ENCODE results near the gene IQGAP2. TPM values are rescaled to one million over a fixed set of nuclear protein-coding genes. Genes with fewer than 3 reads are reported as not detected.
A peak's percentile ranks its signal among the peaks of the same experiment; 100 is the strongest.
"Not testable (repeated sequence)": the region's sequence is repeated elsewhere in the genome, so short reads cannot be mapped to it uniquely, and the experiment has no call there.

IQGAP2 gene
- total and polyA plus RNA-seq, 3 experiments from 2014 or later: 51.4 to 70.5 (median 62.5) TPM

- POLR2A ChIA-PET: interaction anchor here (0.6 kb wide), 1 partner anchor 61 kb away, joined by 3 read pairs; no protein-coding TSS in a partner anchor
- no peak overlapping the region for H3K4me3 ChIP-seq (ENCODE audit: low read length)
- no peak for DNase-seq
- H3K27me3 Mint-ChIP-seq: no peaks in the 10 kb centered on the region
- H3K36me3 Mint-ChIP-seq: peaks cover 0 to 37% (median 0%) of the 10 kb centered on the region in 3 donors
- no peak overlapping the region for H3K27ac ChIP-seq (ENCODE audit: low read depth, low read length)
- H3K4me3 Mint-ChIP-seq: no peak overlapping the region
- H3K4me1 ChIP-seq (ENCODE audit: insufficient read depth, low read length): peaks cover 22% of the 10 kb centered on the region
- H3K36me3 ChIP-seq (ENCODE audit: insufficient read depth, low read length): no peaks in the 10 kb centered on the region
- H3K9me3 ChIP-seq (ENCODE audit: low read length): no peaks in the 10 kb centered on the region
- H3K27me3 ChIP-seq (ENCODE audit: insufficient read depth, low read length, poor library complexity, severe bottlenecking): no peaks in the 10 kb centered on the region
- CTCF ChIA-PET: interaction anchor here (0.7 to 1.4 kb wide), 2 partner anchors 20 to 120 kb away, joined by 3 read pairs; partner anchors contain the start of gene IQGAP2
- H3K4me1 Mint-ChIP-seq: peaks cover 77 to 94% (median 91%) of the 10 kb centered on the region in 3 donors
- H3K27ac Mint-ChIP-seq: peak overlapping the region in 6 of 8 donors; percentile 1 to 86 (median 19)
- H3K9me3 Mint-ChIP-seq: no peaks in the 10 kb centered on the region
These were observed 19.7 kb downstream of the IQGAP2 start for GRCh38 chr5:76422742-76423141.

- Histone ChIP-seq H3K27ac (ENCODE audit: low read depth, low read length) (no peak overlapping the region), H3K9me3 (ENCODE audit: low read length) (no peaks in the 10 kb centered on the region), H3K4me3 (ENCODE audit: low read length) (no peak overlapping the region), H3K4me1 (ENCODE audit: insufficient read depth, low read length) (peaks cover 22% of the 10 kb centered on the region), H3K27me3 (ENCODE audit: insufficient read depth, low read length, poor library complexity, severe bottlenecking) (no peaks in the 10 kb centered on the region), H3K36me3 (ENCODE audit: insufficient read depth, low read length) (no peaks in the 10 kb centered on the region)
- no peak for DNase-seq
- Mint-ChIP-seq H3K36me3 (peaks cover 0 to 37% (median 2%) of the 10 kb centered on the region in 3 donors), H3K27ac (peak overlapping the region; percentile 8 to 81 (median 54)), H3K9me3 (no peaks in the 10 kb centered on the region), H3K27me3 (no peaks in the 10 kb centered on the region), H3K4me3 (peak overlapping the region in 2 of 7 donors; percentile 40 to 43), H3K4me1 (peaks cover 74 to 86% (median 85%) of the 10 kb centered on the region in 3 donors)
- ChIA-PET CTCF (no interaction called here), POLR2A (no interaction called here)
These were observed 22.1 kb downstream of the IQGAP2 start for GRCh38 chr5:76425146-76425545.

GRCh38 chr5:76425928-76426804, 23.1 kb downstream of the IQGAP2 start:
- Mint-ChIP-seq H3K9me3 (no peaks in the 10 kb centered on the region), H3K36me3 (peaks cover 0 to 31% (median 2%) of the 10 kb centered on the region in 3 donors), H3K27me3 (no peaks in the 10 kb centered on the region), H3K4me1 (peaks cover 72 to 87% (median 87%) of the 10 kb centered on the region in 3 donors), H3K4me3 (peak overlapping the region in 6 of 7 donors; percentile 8 to 65 (median 30)), H3K27ac (peak overlapping the region; percentile 22 to 81 (median 58))
- Histone ChIP-seq H3K9me3 (ENCODE audit: low read length) (no peaks in the 10 kb centered on the region), H3K4me1 (ENCODE audit: insufficient read depth, low read length) (peaks cover 22% of the 10 kb centered on the region), H3K4me3 (ENCODE audit: low read length) (no peak overlapping the region), H3K27ac (ENCODE audit: low read depth, low read length) (no peak overlapping the region), H3K27me3 (ENCODE audit: insufficient read depth, low read length, poor library complexity, severe bottlenecking) (no peaks in the 10 kb centered on the region), H3K36me3 (ENCODE audit: insufficient read depth, low read length) (no peaks in the 10 kb centered on the region)
- CTCF ChIA-PET: no interaction called here
- POLR2A ChIA-PET: no interaction called here
- DNase-seq: no peak

- Histone ChIP-seq H3K36me3 (ENCODE audit: insufficient read depth, low read length) (no peaks in the 10 kb centered on the region), H3K4me1 (ENCODE audit: insufficient read depth, low read length) (peaks cover 22% of the 10 kb centered on the region), H3K27ac (ENCODE audit: low read depth, low read length) (no peak overlapping the region), H3K4me3 (ENCODE audit: low read length) (no peak overlapping the region), H3K9me3 (ENCODE audit: low read length) (no peaks in the 10 kb centered on the region), H3K27me3 (ENCODE audit: insufficient read depth, low read length, poor library complexity, severe bottlenecking) (no peaks in the 10 kb centered on the region)
- Mint-ChIP-seq H3K36me3 (peaks cover 0 to 24% (median 2%) of the 10 kb centered on the region in 3 donors), H3K9me3 (no peaks in the 10 kb centered on the region), H3K4me3 (peak overlapping the region in 2 of 7 donors; percentile 7 to 65), H3K27ac (peak overlapping the region in 5 of 8 donors; percentile 9 to 72 (median 55)), H3K27me3 (no peaks in the 10 kb centered on the region), H3K4me1 (peaks cover 69 to 88% (median 85%) of the 10 kb centered on the region in 3 donors)
- ChIA-PET CTCF (no interaction called here), POLR2A (interaction anchor here (0.9 kb wide), 1 partner anchor 24 kb away, joined by 3 read pairs; the partner anchor contains the start of gene IQGAP2)
- DNase-seq: no peak
These were observed 24.4 kb downstream of the IQGAP2 start for GRCh38 chr5:76427206-76428140.

- not testable (repeated sequence) for H3K36me3 ChIP-seq (ENCODE audit: insufficient read depth, low read length)
- POLR2A ChIA-PET: interaction anchor here (0.9 kb wide), 1 partner anchor 25 kb away, joined by 3 read pairs; the partner anchor contains the start of gene IQGAP2
These were observed 25.5 kb downstream of the IQGAP2 start for GRCh38 chr5:76428550-76428949.

GRCh38 chr5:76433261-76433660, 30.2 kb downstream of the IQGAP2 start:
- peaks cover 2 to 12% (median 9%) of the 10 kb centered on the region in 3 donors for H3K36me3 Mint-ChIP-seq
- Histone ChIP-seq H3K27me3 (ENCODE audit: insufficient read depth, low read length, poor library complexity, severe bottlenecking) (no peaks in the 10 kb centered on the region), H3K9me3 (ENCODE audit: low read length) (no peaks in the 10 kb centered on the region), H3K36me3 (ENCODE audit: insufficient read depth, low read length) (no peaks in the 10 kb centered on the region), H3K27ac (ENCODE audit: low read depth, low read length) (no peak overlapping the region), H3K4me3 (ENCODE audit: low read length) (no peak overlapping the region), H3K4me1 (ENCODE audit: insufficient read depth, low read length) (peaks cover 3% of the 10 kb centered on the region)
- H3K4me3 Mint-ChIP-seq: peak overlapping the region in 3 of 7 donors; percentile 26 to 69 (median 44)
- ChIA-PET CTCF (no interaction called here), POLR2A (no interaction called here)
- peak overlapping the region in 5 of 8 donors; percentile 58 to 86 (median 73) for H3K27ac Mint-ChIP-seq
- H3K9me3 Mint-ChIP-seq: peaks cover 0 to 13% (median 4%) of the 10 kb centered on the region in 5 donors
- no peak for DNase-seq
- H3K27me3 Mint-ChIP-seq: no peaks in the 10 kb centered on the region
- peaks cover 57 to 73% (median 73%) of the 10 kb centered on the region in 3 donors for H3K4me1 Mint-ChIP-seq

More at GRCh38 chr5:76428550-76428949, 25.5 kb downstream of the IQGAP2 start:
- H3K4me3 ChIP-seq (ENCODE audit: low read length); H3K27me3 Mint-ChIP-seq; CTCF ChIA-PET; H3K27me3 ChIP-seq (ENCODE audit: insufficient read depth, low read length, poor library complexity, severe bottlenecking); H3K9me3 Mint-ChIP-seq; H3K9me3 ChIP-seq (ENCODE audit: low read length); DNase-seq; H3K4me3 Mint-ChIP-seq; H3K27ac ChIP-seq (ENCODE audit: low read depth, low read length): not testable (repeated sequence)
- H3K27ac Mint-ChIP-seq: peak overlapping the region in 1 of 8 donors; percentile 46
- H3K36me3 Mint-ChIP-seq: peaks cover 0 to 23% (median 2%) of the 10 kb centered on the region in 3 donors
- H3K4me1 ChIP-seq (ENCODE audit: insufficient read depth, low read length): peaks cover 26% of the 10 kb centered on the region
- H3K4me1 Mint-ChIP-seq: peaks cover 70 to 88% (median 85%) of the 10 kb centered on the region in 3 donors

- H3K9me3 Mint-ChIP-seq: peaks cover 0 to 13% (median 4%) of the 10 kb centered on the region in 5 donors
- H3K4me3 ChIP-seq (ENCODE audit: low read length); H3K4me3 Mint-ChIP-seq; H3K36me3 ChIP-seq (ENCODE audit: insufficient read depth, low read length); H3K9me3 ChIP-seq (ENCODE audit: low read length); H3K27me3 ChIP-seq (ENCODE audit: insufficient read depth, low read length, poor library complexity, severe bottlenecking); POLR2A ChIA-PET; DNase-seq; H3K27me3 Mint-ChIP-seq; H3K4me1 ChIP-seq (ENCODE audit: insufficient read depth, low read length); H3K27ac ChIP-seq (ENCODE audit: low read depth, low read length): not testable (repeated sequence)
- peak overlapping the region in 1 of 8 donors; percentile 84 for H3K27ac Mint-ChIP-seq
- peaks cover 66 to 81% (median 74%) of the 10 kb centered on the region in 3 donors for H3K4me1 Mint-ChIP-seq
- CTCF ChIA-PET: interaction anchor here (0.7 to 1.4 kb wide), 2 partner anchors 11 to 13 kb away, joined by 3 to 5 read pairs; no protein-coding TSS in a partner anchor
- H3K36me3 Mint-ChIP-seq: peaks cover 7 to 38% (median 17%) of the 10 kb centered on the region in 3 donors
These were observed 34.4 kb downstream of the IQGAP2 start for GRCh38 chr5:76437507-76437906.
